WERI-Rb-1 (cell line): ENCODE results near the gene GDF15.
"Not testable (repeated sequence)": the region's sequence is repeated elsewhere in the genome, so short reads cannot be mapped to it uniquely, and the experiment has no call there.

Source experiments
- DNase-seq: peaks from one replicate; pipeline ENCODE4 v3.0.0-alpha.2; 2020
- H3K27ac ChIP-seq: fragments of 250-450 bp; sonication (Bioruptor Pico); 2 replicates; pipeline ENCODE4 v1.5.1; 2020; ENCODE audit warnings: mild to moderate bottlenecking, moderate library complexity
- H3K27me3 ChIP-seq: fragments of 250-450 bp; sonication (Bioruptor Pico); 2 replicates; pipeline ENCODE4 v1.5.1; 2021; ENCODE audit warnings: mild to moderate bottlenecking, low read depth, moderate library complexity; ENCODE audit not compliant: insufficient read depth, severe bottlenecking
- H3K36me3 ChIP-seq: fragments of 250-450 bp; sonication (Bioruptor Pico); 2 replicates; pipeline ENCODE4 v1.5.1; 2020; ENCODE audit warnings: mild to moderate bottlenecking, moderate library complexity
- H3K4me3 ChIP-seq: 2 replicates; pipeline ENCODE4 v1.5.1; 2011; ENCODE audit warnings: low read depth, mild to moderate bottlenecking, control low read depth, low read length
- H3K9me3 ChIP-seq: fragments of 250-450 bp; sonication (Bioruptor Pico); 2 replicates; pipeline ENCODE4 v1.5.1; 2021; ENCODE audit warnings: mild to moderate bottlenecking, moderate library complexity; ENCODE audit not compliant: severe bottlenecking
- CTCF ChIP-seq: IDR thresholded peaks from 2 replicates; pipeline ENCODE4 v1.5.1; 2011; ENCODE audit warnings: low read depth, mild to moderate bottlenecking, control low read depth, inconsistent platforms, low read length

Gene GDF15

DNA sequence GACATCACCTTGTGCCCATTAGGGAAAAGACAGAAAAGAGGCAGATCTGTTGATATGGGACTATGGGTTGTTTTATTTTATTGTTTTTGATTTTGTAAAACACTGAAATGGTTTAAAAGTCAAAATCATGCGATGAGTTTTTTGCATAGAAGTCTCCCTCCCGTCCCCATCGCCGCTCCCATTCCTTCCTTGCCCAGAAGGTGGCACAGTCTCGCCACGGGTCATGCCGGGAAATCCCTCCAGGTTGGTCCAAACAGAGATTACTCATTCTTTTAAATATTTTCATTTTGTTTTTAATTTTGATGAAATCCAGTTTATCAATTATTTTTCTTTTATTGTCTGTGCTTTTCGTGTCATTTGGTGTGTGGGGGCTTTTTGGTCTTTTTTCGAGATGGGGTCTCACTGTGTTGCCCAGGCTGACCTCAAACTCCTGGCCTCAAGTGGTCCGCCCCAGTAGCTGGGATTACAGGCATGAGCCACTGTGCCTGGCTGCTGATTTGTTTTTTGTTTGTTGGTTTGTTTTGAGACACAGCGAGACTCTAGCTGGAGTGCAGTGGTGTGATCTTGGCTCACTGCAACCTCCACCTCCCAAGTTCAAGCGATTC is 36.3 kb upstream of the GDF15 start:
- TF ChIP-seq CTCF = peak; percentile 64
- no peak overlapping the region for H3K4me3 ChIP-seq

DNA sequence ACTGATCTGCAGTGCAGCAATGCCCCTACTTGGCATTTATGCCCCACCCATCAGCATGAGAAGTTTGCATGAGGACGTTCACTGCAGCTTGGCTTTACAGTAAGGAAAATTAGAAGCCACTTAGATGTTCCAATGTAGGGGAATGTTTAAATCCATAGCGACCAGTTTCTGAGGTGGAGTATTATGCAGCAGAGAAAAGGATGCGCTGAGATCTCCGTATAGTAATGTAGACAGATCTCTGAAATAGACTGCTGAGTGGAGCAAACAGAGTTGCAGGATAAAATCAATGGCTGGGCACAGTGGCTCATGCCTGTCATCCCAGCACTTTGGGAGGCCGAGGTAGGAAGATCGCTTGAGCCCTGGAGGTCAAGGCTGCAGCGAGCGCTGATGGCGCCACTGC is 35.5 kb upstream of the GDF15 start:
- DNase-seq = no peak

More for the DNA sequence above, 36.3 kb upstream of the GDF15 start:
- H3K9me3 ChIP-seq = no peaks in the 10 kb centered on the region
- H3K36me3 ChIP-seq = peaks cover 4% of the 10 kb centered on the region
- no peak overlapping the region for H3K27ac ChIP-seq
- peak; percentile 55 for DNase-seq
- no peaks in the 10 kb centered on the region for H3K27me3 ChIP-seq

GRCh38 chr19:18351544-18351943 is 34.4 kb upstream of the GDF15 start:
- Histone ChIP-seq H3K9me3 (no peaks in the 10 kb centered on the region), H3K4me3 (no peak overlapping the region), H3K36me3 (peaks cover 12% of the 10 kb centered on the region), H3K27ac (no peak overlapping the region), H3K27me3 (no peaks in the 10 kb centered on the region)
- no peak for DNase-seq
- TF ChIP-seq CTCF = no peak

More for the DNA sequence above, 35.5 kb upstream of the GDF15 start:
- no peak overlapping the region for H3K27ac ChIP-seq
- no peak for TF ChIP-seq CTCF
- no peak overlapping the region for H3K4me3 ChIP-seq
- peaks cover 4% of the 10 kb centered on the region for H3K36me3 ChIP-seq
- H3K27me3 ChIP-seq = no peaks in the 10 kb centered on the region
- no peaks in the 10 kb centered on the region for H3K9me3 ChIP-seq

GRCh38 chr19:18353378-18354005 is 32.5 kb upstream of the GDF15 start:
- H3K36me3 ChIP-seq = peaks cover 25% of the 10 kb centered on the region

DNA sequence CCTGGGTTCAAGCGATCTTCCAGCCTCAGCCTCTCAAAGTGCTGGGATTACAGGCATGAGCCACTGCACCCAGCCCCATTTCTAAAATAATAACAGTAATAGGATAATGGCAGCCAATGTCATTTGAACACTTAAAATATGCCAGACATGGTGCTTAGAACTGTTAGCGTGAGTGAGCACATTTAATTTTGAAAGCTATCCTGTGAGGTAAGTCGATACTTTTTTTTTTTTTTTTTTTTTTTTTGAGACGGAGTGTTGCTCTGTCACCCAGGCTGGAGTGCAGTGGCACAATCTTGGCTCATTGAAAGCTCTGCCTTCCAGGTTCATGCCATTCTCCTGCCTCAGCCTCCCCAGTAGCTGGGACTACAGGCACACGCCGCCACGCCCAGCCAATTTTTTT is 31.2 kb upstream of the GDF15 start:
- H3K9me3 ChIP-seq, H3K27ac ChIP-seq, H3K4me3 ChIP-seq, H3K27me3 ChIP-seq, DNase-seq: not testable (repeated sequence)
- peaks cover 24% of the 10 kb centered on the region for H3K36me3 ChIP-seq

More at GRCh38 chr19:18353378-18354005, 32.5 kb upstream of the GDF15 start:
- TF ChIP-seq CTCF = no peak
- Histone ChIP-seq H3K4me3 (no peak overlapping the region), H3K9me3 (no peaks in the 10 kb centered on the region), H3K27ac (no peak overlapping the region), H3K27me3 (no peaks in the 10 kb centered on the region)
- no peak for DNase-seq

DNA sequence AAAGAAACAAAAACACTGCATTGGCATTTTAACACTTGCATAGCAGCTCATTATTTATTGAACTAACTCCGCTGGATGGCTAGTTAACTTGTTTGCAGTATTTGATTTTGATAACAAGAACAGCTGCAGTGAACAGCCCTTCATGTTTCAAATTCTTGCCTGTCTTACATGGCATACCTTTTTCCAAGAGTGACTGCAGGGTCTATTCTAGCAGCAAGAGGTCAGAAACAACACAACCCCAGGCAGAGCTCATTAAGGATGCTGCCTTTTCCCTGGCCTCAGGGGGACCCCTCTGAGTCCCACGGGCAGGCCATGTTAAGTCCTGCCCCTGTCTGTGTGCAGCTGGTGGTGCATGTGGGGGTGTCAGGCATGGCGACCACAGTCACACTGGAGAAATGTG is 28.9 kb upstream of the GDF15 start:
- Histone ChIP-seq H3K27me3 (no peaks in the 10 kb centered on the region), H3K4me3 (no peak overlapping the region), H3K27ac (no peak overlapping the region), H3K36me3 (peaks cover 24% of the 10 kb centered on the region), H3K9me3 (no peaks in the 10 kb centered on the region)
- DNase-seq = no peak
- TF ChIP-seq CTCF = no peak
